ENCODE results near the gene TMEM98. TPM values are rescaled to one million over a fixed set of nuclear protein-coding genes. Genes with fewer than 3 reads are reported as not detected.
A peak's percentile ranks its signal among the peaks of the same experiment; 100 is the strongest.

Gene TMEM98
- total and polyA plus RNA-seq, 9 of the 15 experiments (the other 6 are each of a cell fraction or from before 2014, with no cell fraction given): 33.5 to 164 (median 84.7) TPM

DNA sequence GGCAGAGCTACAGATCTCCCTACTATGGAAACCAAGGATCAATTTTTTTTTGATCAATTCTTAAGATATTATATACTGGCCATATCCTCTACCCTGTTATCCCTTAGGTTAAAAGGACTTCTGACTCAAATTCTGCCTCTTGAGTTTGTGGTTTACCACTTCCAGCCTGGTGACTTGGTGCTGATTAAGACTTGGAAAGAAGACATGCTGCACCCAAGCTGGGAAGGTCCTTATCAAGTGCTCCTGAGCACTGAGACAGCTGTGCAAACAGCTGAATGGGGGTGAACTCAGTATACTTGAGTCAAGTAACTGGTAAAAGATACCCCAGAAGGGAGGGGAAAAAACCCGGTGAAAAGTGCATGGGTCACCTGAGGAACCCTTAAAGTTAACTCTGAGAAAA, 43.2 kb downstream of the TMEM98 start (continued):
- TF ChIP-seq, protein P1, sequence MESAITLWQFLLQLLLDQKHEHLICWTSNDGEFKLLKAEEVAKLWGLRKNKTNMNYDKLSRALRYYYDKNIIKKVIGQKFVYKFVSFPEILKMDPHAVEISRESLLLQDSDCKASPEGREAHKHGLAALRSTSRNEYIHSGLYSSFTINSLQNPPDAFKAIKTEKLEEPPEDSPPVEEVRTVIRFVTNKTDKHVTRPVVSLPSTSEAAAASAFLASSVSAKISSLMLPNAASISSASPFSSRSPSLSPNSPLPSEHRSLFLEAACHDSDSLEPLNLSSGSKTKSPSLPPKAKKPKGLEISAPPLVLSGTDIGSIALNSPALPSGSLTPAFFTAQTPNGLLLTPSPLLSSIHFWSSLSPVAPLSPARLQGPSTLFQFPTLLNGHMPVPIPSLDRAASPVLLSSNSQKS (CRISPR knock-in tag; IDR thresholded peaks at IDR 0.05): no peak
- TF ChIP-seq ZNF124 (CRISPR knock-in tag; IDR thresholded peaks at IDR 0.05) (no peak), FOXA3 (CRISPR knock-in tag; conservative IDR thresholded peaks at IDR 0.05 in 1 of 2, IDR thresholded peaks at IDR 0.05 in 1 of 2) (peak; percentile 99 to 100), LEF1 (IDR thresholded peaks at IDR 0.05) (peak; percentile 63; the same call in 1 of the 2 replicates), TAF7 (tag; IDR thresholded peaks at IDR 0.05) (no peak), SMAD3 (CRISPR knock-in tag; conservative IDR thresholded peaks at IDR 0.05) (0 out of 2 replicates have a peak, but pooled peaks have one; percentile 26), KDM1A (IDR thresholded peaks at IDR 0.05) (peak; percentile 57 to 76), SETDB1 (IDR thresholded peaks at IDR 0.05; ENCODE audit: low read length) (no peak), DMBX1 (CRISPR knock-in tag; IDR thresholded peaks at IDR 0.05; ENCODE audit: borderline replicate concordance) (0 out of 2 replicates have a peak, but pooled peaks have one; percentile 20), ZNF184 (CRISPR knock-in tag; IDR thresholded peaks at IDR 0.05) (no peak), ZNF316 (IDR thresholded peaks at IDR 0.05) (no peak), ZNF224 (CRISPR knock-in tag; IDR thresholded peaks at IDR 0.05) (no peak), ZNF766 (CRISPR knock-in tag; conservative IDR thresholded peaks at IDR 0.05) (peak; percentile 74), NONO (IDR thresholded peaks at IDR 0.05; ENCODE audit: low read depth in 2 of 2, low read length in 1 of 2) (no peak), POLR2B (IDR thresholded peaks at IDR 0.05; ENCODE audit: low read depth, partially characterized antibody) (no peak), ATF7 (IDR thresholded peaks at IDR 0.05) (peak; percentile 32; the same call in 1 of the 2 replicates), MCM3 (IDR thresholded peaks at IDR 0.05) (no peak), ZNF77 (CRISPR knock-in tag; IDR thresholded peaks at IDR 0.05) (no peak), PTTG1 (tag; IDR thresholded peaks at IDR 0.05; ENCODE audit: low read depth) (no peak), SOX6 (IDR thresholded peaks at IDR 0.05) (peak; percentile 72), BACH1 (tag; IDR thresholded peaks at IDR 0.05) (peak; percentile 69; the same call in 1 of the 2 replicates), ZBED1 (IDR thresholded peaks at IDR 0.05) (no peak), NR2F6 (CRISPR knock-in tag; IDR thresholded peaks at IDR 0.05) (no peak), ZNF140 (CRISPR knock-in tag; IDR thresholded peaks at IDR 0.05) (no peak), SIRT6 (IDR thresholded peaks at IDR 0.05; ENCODE audit: low read depth, low read length) (no peak)
- TF ChIP-seq, protein P2, sequence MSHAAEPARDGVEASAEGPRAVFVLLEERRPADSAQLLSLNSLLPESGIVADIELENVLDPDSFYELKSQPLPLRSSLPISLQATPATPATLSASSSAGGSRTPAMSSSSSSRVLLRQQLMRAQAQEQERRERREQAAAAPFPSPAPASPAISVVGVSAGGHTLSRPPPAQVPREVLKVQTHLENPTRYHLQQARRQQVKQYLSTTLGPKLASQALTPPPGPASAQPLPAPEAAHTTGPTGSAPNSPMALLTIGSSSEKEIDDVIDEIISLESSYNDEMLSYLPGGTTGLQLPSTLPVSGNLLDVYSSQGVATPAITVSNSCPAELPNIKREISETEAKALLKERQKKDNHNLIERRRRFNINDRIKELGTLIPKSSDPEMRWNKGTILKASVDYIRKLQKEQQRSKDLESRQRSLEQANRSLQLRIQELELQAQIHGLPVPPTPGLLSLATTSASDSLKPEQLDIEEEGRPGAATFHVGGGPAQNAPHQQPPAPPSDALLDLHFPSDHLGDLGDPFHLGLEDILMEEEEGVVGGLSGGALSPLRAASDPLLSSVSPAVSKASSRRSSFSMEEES (CRISPR knock-in tag; IDR thresholded peaks at IDR 0.05): no peak
- TF ChIP-seq, protein P3, sequence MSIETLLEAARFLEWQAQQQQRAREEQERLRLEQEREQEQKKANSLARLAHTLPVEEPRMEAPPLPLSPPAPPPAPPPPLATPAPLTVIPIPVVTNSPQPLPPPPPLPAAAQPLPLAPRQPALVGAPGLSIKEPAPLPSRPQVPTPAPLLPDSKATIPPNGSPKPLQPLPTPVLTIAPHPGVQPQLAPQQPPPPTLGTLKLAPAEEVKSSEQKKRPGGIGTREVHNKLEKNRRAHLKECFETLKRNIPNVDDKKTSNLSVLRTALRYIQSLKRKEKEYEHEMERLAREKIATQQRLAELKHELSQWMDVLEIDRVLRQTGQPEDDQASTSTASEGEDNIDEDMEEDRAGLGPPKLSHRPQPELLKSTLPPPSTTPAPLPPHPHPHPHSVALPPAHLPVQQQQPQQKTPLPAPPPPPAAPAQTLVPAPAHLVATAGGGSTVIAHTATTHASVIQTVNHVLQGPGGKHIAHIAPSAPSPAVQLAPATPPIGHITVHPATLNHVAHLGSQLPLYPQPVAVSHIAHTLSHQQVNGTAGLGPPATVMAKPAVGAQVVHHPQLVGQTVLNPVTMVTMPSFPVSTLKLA (conservative IDR thresholded peaks at IDR 0.05): peak in 1 of 2 experiments; percentile 52; a peak in 1 of 4 replicates
- TF ChIP-seq, protein P4, sequence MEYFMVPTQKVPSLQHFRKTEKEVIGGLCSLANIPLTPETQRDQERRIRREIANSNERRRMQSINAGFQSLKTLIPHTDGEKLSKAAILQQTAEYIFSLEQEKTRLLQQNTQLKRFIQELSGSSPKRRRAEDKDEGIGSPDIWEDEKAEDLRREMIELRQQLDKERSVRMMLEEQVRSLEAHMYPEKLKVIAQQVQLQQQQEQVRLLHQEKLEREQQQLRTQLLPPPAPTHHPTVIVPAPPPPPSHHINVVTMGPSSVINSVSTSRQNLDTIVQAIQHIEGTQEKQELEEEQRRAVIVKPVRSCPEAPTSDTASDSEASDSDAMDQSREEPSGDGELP (CRISPR knock-in tag; IDR thresholded peaks at IDR 0.05; ENCODE audit: borderline replicate concordance): peak; percentile 86

Measured in K562 (cell line).